Measurements from ENCODE around the gene KCTD19.

DNA sequence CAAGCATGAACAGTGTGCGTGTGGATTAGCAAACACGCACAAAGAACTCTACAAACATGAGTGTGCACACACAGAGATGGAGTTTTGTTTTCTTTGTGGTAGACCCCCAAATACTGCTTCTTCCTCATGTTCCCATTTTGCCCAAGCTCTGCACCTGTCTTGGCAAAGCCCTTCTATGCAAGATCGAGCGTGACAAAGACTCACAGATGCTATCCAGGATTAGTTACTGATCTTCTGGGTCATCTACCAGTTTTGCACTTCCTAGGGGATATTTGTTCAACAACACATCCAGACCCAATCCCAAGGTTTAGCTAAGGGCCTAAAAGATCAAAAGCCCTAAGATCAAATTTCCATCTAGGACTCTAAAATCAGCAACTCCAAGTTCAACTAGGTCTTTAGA, 16.1 kb upstream of the KCTD19 start:
- TF ChIP-seq POLR2A (IDR thresholded peaks at IDR 0.05; ENCODE audit: low read depth, low read length) (no peak), POLR2AphosphoS5 (IDR thresholded peaks at IDR 0.05; ENCODE audit: low read depth, low read length) (no peak), SPI1 (IDR thresholded peaks at IDR 0.05; ENCODE audit: low read depth, low read length) (no peak), TAF1 (IDR thresholded peaks at IDR 0.05; ENCODE audit: low read depth, low read length) (no peak)

Measured in GM12891 (cell line).